ENCODE measurements around the gene BCDIN3D.

Gene BCDIN3D, protein sequence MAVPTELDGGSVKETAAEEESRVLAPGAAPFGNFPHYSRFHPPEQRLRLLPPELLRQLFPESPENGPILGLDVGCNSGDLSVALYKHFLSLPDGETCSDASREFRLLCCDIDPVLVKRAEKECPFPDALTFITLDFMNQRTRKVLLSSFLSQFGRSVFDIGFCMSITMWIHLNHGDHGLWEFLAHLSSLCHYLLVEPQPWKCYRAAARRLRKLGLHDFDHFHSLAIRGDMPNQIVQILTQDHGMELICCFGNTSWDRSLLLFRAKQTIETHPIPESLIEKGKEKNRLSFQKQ

DNA sequence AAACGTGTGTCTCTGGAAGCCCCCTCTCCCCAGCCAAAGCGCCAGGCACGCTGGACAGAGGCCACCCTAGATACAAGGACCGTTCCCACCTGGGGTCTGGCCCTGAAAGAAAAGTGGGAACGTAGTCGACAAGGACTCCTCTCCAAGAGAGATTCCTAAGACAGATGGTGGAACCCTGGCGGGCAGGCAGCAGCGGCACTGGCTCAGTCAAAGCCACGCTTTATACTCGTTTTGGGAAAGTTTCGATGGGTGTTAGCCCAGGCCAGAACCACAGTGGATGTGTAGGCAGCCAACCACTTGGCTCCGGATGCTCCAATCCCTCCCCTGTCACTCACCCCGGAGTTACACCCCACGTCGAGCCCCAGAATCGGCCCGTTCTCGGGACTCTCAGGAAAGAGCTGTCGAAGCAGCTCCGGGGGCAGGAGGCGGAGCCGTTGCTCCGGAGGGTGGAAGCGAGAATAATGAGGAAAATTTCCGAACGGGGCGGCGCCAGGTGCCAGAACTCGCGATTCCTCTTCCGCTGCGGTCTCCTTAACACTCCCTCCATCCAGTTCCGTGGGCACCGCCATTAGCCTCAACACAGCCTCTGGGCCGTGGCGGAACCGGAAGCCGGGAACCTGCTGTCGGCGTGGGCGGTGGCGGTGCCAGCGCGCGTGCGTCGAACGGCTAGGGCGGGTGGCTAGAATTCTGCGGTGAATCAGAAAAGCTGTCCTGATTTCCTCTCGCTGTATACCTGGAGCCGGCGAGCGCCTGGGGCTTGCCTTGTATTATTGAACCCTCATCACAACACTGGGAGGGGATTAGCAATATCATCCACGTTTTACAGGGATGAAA is at the start of gene BCDIN3D:
TSS of gene BCDIN3D (minus strand) at position 588 of the 834 bp plus-strand sequence. CDS start at position 569, 19 bp downstream.
- DNase-seq: peak; percentile 83 to 96 (median 93)
- intact Hi-C loops (cut with DNase I): no loop called here

DNA sequence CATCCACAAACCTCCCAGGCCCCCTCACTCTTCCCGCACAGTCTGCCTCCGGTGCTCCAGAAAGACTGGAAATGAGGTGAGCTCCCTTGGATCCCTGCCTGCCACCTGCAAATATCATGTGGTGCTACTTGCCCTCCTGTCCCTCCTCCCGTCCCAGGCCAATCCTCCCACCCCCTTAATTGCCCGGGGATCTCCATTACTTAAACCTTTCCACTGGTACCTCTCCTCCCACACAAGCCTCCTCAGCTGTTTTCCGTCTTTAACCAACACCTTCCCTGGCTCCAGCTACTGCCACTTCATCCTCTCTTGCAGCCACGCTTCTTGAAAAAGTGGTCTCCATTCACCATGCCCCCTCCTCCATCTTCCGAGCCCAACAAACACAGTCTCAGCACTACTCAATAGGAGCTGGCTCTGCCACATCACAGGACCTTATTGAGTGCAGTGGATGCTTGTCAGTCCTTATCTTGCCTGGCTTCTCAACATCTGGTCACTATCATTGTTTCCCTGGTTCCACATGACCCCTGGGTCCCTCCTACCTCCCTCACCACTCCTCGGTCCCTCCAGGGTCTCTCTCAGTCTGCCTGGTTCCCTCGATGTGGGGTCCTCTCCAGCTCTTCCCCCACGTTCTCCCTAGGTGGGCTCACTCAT is 49.3 kb upstream of the BCDIN3D start:
- no peak for DNase-seq
- intact Hi-C loops (cut with DNase I): no loop called here

DNA sequence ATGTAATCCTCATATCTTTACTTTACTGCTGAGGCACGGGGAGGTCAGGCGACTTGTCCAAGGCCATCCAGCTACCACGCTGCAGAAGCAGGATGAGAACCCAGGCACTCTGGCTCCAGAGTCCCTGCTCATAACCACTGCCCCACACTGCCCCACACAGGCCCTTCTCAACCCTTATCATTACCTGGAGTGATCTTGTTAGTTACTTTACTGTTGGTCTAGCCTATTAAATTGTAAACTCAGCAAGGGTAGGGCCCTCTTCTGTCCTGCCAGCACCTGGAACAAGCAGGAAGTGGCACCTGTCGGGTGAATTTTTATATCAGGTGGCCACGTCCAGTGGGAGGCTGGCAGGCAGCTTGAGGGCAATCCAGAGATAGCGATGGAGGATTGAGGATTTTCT is 48.6 kb upstream of the BCDIN3D start:
- no peak for DNase-seq
- intact Hi-C loops (cut with DNase I): no loop called here

DNA sequence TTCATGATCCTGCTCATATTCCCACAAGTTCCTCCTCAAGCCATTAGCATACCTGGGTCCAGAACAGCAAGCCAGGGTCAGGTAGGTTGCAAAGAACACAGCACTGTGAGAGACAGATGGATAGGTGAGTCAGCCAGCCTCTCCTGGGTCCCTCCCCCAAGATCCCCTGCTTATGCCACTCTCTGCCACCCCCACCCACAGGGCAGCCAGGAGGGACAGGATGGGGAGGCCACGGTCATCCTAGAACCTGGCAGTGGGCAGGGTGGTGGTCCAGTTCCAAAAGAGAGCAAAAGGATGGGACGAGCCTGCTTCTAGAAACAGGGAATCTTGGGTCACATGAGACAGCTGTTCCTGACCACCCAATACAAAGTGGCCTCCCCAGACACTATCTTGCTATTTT is 48.1 kb upstream of the BCDIN3D start:
- intact Hi-C loops (cut with DNase I): no loop called here
- DNase-seq: no peak

DNA sequence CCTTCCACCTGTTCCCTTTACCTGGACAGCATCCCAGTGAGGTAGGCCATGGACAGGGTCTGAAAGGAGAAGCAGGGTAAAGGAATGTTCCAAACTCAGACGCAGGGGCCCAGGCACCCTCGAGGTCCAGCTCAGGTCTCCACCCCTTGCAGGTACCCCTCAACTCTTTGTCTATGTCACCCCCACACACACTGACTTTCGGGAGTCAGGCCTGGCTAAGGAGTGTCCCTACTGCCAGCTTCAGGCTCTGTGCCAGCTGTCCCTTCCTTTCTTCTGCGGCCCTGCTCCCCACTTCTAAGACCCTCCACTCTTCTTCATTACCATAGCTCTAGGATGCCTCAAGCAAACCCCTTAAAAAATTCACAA is 47.2 kb upstream of the BCDIN3D start:
- DNase-seq: no peak
- intact Hi-C loops (cut with DNase I): no loop called here

DNA sequence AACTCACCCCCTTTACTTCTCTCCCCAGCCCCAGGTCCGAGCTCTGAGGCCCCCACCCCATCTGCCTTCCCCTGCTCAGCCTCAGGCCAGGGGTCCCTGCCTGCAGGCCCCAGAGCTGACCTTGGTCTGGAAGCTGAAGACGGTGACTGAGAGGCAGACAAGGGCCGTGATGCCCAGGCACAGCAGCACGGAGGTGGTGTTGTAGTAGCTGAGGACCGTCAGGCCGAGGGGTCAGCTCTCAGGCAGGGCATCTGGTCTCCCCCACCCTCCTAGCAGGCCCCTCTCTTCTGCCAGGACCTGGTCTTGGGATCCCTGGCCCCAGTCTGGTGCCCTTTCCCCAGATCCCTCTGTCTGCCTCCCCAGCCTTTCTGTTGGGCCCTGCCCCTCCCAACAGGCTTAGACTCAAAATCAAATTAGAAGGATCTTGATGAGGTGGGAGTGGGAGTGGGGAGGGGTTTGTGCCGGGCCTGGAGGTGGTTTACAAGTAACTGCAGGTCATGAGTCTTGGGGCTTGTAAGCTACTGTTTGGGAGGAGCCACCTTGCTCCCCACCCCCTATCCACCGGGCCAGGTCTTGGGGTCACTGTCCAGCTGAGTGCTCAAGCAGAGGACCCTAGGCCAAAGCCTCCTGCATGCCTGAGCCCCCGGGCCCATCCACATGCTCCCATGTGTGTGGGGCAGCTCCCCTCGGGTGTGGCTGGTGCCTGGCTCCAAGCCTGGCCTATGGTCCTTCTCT is 46.6 kb upstream of the BCDIN3D start:
- intact Hi-C loops (cut with DNase I): no loop called here
- DNase-seq: no peak

DNA sequence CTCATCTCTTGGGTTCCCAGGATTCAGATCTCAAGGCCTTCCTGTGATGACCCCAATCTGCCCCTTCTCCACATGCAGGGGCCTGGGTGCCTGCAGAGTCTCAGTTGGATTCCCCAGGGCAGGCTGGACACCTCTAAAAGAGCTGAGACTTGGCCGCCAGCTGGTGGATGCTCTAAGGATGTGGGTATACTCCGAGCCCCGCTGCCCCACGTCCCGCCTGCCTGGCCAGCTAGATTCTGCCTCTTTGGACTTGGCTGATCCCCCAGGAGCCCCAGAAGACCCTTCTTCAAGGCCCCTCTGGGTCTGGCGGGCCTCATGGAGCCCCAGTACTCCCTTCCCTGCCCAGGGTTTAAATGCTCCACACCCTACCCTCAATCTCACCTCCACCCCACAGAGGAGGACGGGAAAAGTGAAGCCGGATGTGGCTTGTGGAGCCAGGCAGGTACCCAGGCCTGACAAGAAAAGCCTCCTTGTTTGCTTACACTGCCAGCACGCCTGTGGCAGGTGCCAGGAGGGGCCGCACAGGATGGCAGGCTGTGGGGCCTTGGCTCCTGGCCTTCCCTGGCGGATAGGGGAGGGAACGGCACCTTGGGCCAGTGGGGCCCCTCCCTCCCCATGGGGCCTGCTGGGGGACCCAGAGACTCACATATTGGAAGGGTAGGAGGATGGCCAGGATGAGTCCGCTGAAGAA is 45.7 kb upstream of the BCDIN3D start:
- intact Hi-C loops (cut with DNase I): no loop called here

DNA sequence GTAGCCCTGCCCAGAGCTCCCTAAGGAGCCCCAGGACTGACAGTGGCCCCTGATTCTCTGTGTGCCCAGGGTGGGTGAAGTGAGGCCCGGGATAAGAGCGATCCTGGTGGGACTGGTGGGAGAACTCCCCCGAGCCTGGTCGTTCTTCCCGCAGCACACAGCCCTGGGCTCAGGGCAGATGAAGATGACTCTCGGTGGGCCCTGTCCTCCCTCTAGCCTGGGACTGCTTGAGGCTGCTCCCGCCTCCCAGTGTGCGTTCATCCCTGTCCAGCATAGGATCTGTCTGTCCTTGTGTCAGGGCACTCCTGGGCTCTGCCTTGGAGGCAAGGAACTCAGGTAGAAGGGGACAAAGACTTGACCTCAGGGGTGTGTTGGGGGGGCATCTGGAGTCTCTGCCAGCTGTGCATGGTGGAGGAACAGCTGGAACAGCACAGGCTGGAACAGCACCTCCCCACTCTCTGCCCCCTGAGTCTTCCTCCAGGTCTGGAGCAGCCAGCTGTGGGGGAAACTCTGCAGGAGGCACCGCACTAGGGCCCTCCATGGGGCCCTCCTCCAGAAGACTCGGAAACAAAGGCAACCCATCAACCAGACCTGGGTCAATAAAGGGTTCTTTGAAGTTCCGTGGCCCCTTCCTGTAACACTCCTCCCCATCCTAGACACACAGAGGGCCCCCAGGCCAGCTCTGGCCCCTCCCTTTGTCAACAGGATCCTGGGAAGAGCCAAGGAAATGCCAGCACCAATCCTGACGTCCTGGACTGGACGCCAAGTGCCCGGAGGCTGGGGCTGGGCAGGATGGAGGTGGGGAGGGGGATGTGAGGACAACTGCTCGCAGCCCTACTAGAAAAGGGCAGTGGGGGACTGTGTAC is 44.9 kb upstream of the BCDIN3D start:
- DNase-seq: no peak
- intact Hi-C loops (cut with DNase I): no loop called here

More for the DNA sequence above, 45.7 kb upstream of the BCDIN3D start:
- DNase-seq: no peak

DNA sequence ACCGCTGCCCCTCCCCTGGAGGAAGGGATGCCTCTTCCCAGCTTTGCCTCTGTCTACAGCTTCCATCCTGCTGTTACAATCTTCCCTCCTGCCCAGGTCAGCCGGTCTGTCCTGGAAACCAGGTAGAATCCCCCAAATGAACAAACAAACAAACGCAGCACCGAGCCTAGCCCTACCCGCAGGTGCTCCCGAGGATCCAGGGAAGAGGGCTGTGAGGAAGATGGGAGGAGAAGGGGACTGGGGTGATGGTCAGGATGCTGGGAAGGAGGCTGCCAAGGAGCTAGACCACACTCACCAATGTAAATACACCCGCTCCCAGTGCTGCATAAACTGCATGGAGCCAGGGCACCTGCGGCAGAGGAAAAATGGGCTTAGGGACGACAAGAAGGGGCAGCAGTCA is 44.2 kb upstream of the BCDIN3D start:
- intact Hi-C loops (cut with DNase I): no loop called here
- DNase-seq: no peak

DNA sequence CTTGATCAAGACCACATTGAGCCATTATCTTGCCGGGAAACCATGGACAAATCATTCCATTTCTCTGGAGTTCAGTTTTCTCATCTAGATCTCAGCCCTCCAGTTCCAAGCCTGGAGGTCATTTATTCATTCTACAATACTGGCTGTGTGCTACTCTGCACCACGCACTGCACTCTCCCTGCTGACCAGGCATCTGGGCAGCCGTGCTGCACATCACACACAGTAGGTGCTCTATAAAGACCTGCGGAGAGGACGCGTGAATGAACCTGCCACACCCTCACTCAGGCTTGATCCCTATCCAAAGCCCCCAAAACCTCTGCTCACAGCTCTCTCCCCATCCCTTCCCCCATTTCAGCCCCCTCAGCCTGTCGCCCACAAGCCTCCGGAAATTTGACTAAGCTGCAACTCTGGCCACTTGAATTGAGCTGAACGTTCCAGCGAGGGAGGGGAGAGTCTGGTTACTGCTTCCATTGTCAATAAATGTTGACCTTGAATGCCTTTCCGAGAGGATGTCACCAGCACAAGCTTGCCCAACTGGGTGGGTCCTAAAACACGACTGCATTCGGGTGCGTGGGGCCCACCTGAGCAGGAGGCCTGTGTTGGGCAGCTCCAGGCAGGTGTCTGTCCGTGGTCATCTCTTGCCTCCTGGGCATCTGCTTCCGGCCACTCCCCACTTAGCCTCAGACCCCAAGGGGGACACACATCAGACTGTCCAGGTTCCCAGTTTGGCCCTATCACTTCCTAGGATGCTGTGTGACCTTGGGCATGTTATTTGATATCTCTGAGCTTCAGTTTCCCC is 43.0 kb upstream of the BCDIN3D start:
- intact Hi-C loops (cut with DNase I): no loop called here
- peak in 1 of 42 donors; percentile 6 for DNase-seq

DNA sequence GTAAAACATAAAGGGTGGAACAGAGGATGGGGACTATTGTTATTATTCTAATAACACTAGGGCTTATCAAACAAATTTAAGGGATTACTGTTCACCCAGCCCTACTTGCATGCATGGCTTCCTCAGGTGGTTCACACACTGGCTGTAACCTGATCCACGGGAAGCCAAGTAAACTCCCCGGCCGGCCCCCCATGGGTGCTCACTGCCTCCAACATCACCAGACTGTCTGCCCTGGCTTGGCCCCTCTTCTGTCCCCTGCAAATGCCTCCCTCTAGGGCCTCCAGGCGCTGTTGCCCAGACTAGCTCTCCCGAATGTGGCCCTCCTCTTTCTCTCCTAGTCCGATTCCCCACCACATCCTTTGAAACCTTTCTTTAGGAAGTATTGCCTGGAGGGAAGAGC is 42.2 kb upstream of the BCDIN3D start:
- intact Hi-C loops (cut with DNase I): no loop called here
- DNase-seq: peak in 1 of 42 donors; percentile 11

DNA sequence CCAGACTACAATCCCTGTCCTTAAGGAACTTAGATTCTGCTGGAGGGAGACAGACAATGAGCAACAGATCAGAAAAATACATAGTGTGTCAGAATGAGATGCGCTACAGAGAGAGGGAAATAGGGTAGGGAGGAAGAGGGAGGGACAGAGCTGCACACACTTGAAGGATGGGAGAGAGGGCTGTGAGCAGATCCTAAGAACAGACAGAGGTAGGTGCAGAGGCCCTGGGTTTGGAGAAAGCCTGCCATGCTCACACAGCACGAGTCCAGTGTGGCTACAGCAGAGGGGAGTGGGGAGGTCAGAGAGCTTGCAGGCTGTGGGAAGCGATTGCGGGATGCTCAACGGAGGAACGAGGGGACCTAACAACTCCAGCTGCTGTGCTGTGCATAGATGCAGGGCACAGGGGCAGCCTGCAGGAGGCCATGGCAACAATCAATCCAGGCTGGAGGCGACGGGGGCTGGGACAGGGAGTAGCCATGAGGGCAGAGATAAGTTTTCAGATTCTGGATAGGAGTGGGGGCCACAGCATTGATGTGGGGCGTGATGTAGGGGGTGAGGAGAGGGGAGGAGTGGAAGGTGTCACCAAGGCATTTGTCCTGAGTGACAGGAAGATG is 40.1 kb upstream of the BCDIN3D start:
- intact Hi-C loops (cut with DNase I): no loop called here
- peak in 11 of 42 donors; percentile 0 to 38 (median 20) for DNase-seq

DNA sequence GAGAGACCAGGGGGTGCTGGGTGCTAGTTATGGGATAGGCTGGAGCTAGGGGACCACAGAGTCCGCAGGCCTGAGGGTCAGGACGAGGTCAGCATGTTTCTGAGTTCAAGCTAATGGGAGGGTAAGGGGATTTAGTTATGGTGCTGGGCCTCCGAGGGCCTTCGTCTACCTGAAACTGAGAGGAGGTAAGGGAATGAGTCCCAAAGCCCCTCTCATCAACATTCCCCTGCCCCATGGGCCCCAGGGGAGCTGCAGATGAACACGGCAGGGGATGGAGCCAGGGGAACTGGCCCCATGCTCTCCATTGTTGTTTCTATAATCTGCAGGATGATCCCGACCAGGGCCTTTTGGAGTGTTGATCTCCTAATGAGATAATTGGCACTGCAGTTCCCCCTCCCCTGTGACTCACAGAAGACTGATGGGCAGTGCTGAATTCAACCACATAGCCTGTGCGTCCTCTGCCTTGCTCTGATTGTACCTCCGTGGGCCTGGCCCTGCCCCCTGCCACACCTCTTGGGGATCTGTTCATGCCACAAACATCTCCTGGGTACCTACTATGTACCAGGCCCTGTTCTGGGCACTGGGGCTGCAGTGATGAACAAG is 39.4 kb upstream of the BCDIN3D start:
- intact Hi-C loops (cut with DNase I): no loop called here
- peak in 5 of 42 donors; percentile 11 to 29 (median 22) for DNase-seq

DNA sequence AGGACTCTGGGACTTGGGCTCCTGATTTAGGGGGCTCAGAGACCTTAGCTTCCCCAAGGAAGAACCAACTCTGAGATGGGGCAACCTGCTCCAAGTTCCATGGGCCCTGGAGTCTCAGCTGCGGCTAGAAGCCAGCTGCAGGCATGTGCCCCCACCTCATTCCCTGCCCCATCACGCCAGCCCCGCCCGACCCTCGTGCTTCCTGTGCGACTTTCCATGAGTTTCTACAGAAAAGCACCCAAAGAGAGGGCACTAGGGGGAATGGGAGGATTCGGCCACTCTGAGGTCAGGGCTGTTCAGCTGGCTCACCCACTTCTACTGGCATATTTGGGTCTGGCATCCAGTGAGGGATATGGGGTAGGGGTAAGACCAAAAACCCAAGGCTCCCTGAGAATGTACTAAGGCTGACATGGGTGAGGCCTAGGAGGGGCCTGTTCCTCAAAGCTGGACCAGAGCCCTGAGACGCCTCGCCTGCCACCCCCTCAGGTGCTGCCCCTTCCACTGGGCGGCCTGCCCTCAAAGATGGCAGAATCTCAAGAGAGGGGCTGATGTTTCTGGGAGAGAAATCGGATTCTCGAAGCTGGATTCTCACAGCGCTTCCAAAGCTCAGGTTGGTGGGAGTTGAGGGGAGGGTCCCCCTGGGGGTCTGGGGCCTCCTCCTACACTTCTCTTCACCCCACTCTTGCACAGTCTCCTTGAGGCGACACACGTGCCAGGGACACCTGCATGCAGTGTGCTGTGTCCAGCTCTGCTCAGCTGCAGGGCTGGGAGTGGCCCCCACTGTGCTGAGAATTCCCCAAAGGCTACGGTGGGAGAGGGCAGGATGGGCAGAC is 38.7 kb upstream of the BCDIN3D start:
- peak in 10 of 42 donors; percentile 6 to 29 (median 16) for DNase-seq
- intact Hi-C loops (cut with DNase I): no loop called here

DNA sequence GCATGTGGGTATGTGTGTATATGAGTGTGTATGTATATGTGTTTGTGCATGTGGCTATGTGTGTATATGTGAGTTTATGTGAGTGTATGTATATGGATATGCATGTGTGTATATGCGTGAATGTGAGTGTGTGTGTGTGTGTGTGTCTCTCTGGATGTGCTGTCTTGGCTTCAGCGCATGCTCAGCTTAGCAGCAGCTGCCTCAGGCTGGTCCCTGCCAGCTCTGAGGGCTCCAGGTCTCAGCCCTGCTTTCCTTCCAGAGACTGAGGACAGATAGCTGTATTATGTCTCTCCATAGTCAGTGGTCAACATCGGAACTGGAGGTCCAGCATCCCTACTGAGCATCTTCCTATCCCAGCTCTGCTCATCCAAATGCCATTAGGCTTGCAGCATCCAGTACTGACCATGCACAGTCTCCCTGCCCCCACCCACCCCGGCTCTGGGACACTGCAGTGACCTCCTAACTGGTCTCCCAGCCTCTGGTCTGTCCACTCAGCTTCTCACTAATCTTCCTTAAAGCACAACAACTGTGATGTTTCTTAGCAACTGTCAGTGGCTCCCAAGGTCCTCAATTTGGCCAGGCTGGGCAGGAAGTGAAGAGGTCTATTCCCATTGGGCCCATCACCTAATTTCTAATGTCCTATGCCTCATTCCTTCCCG is 38.0 kb upstream of the BCDIN3D start:
- intact Hi-C loops (cut with DNase I): no loop called here
- peak in 12 of 42 donors; percentile 10 to 44 (median 20) for DNase-seq

Data from head of caudate nucleus (tissue), 42 donors.